GM21529 (cell line): ENCODE data around the gene PRR32.
"Not testable (repeated sequence)": the region's sequence is repeated elsewhere in the genome, so short reads cannot be mapped to it uniquely, and the experiment has no call there.

Experiments used
- ATAC-seq: cut with Tn5 transposase; IDR thresholded peaks from one replicate; pipeline ENCODE4 v1.9.1; 2021; ENCODE audit not compliant: unreplicated experiment

PRR32 gene

GRCh38 chrX:126819429-126819828 lies at the start of gene PRR32:
Gene PRR32, plus strand, starts transcription at chrX:126819729. Its CDS starts 115 bp downstream, at chrX:126819844.
- no peak for ATAC-seq

GRCh38 chrX:126770179-126770578 lies 49.4 kb upstream of the PRR32 start:
- peak; percentile 80 for ATAC-seq

GRCh38 chrX:126785539-126785938 lies 34.0 kb upstream of the PRR32 start:
- no peak for ATAC-seq

GRCh38 chrX:126799059-126799458 lies 20.5 kb upstream of the PRR32 start:
- ATAC-seq, result no peak

- not testable (repeated sequence) for ATAC-seq
Observed at GRCh38 chrX:126806784-126807183, 12.7 kb upstream of the PRR32 start.

- no peak for ATAC-seq
Observed at GRCh38 chrX:126815806-126816205, 3.7 kb upstream of the PRR32 start.

GRCh38 chrX:126820700-126821420 lies 1.3 kb downstream of the PRR32 start:
- ATAC-seq, result no peak

GRCh38 chrX:126824338-126825007 lies 4.9 kb downstream of the PRR32 start:
- no peak for ATAC-seq

- no peak for ATAC-seq
Observed at GRCh38 chrX:126825566-126826193, 6.2 kb downstream of the PRR32 start.

- ATAC-seq, result no peak
Observed at GRCh38 chrX:126836186-126836585, 16.7 kb downstream of the PRR32 start.

GRCh38 chrX:126847143-126847542 lies 27.6 kb downstream of the PRR32 start:
- no peak for ATAC-seq

GRCh38 chrX:126855839-126856524 lies 36.5 kb downstream of the PRR32 start:
- no peak for ATAC-seq
